ENCODE data around the gene RNF141. TPM values are rescaled to one million over a fixed set of nuclear protein-coding genes. Genes with fewer than 3 reads are reported as not detected.

RNF141 gene
- total RNA-seq, 1 donor from 2014 or later, result 12.4 TPM

- H3K4me3 Mint-ChIP-seq, result no peak overlapping the region
- no peak overlapping the region for H3K27ac Mint-ChIP-seq
- peaks cover 17% of the 10 kb centered on the region for H3K36me3 Mint-ChIP-seq (ENCODE audit: low read depth)
- no peaks in the 10 kb centered on the region for H3K9me3 Mint-ChIP-seq
- DNase-seq (ENCODE audit: low spot score), result no peak
- H3K4me1 Mint-ChIP-seq (ENCODE audit: low read depth), result peaks cover 5% of the 10 kb centered on the region
- intact Hi-C loops (cut with micrococcal nuclease), result loop anchor here (5.0 kb wide), 1 partner anchor 226 kb away; no protein-coding TSS in a partner anchor
- H3K27me3 Mint-ChIP-seq (ENCODE audit: insufficient read depth), result no peaks in the 10 kb centered on the region
These were observed 29.8 kb downstream of the RNF141 start for GRCh38 chr11:10511181-10511621.

GRCh38 chr11:10506008-10506370 is 35.0 kb downstream of the RNF141 start:
- no peaks in the 10 kb centered on the region for H3K9me3 Mint-ChIP-seq
- DNase-seq (ENCODE audit: low spot score), result no peak
- H3K27ac Mint-ChIP-seq, result no peak overlapping the region
- H3K4me3 Mint-ChIP-seq, result no peak overlapping the region
- H3K27me3 Mint-ChIP-seq (ENCODE audit: insufficient read depth), result no peaks in the 10 kb centered on the region
- intact Hi-C loops (cut with micrococcal nuclease), result no loop called here
- no peaks in the 10 kb centered on the region for H3K4me1 Mint-ChIP-seq (ENCODE audit: low read depth)
- peaks cover 36% of the 10 kb centered on the region for H3K36me3 Mint-ChIP-seq (ENCODE audit: low read depth)

- Mint-ChIP-seq H3K4me1 (ENCODE audit: low read depth) (peaks cover under 1% of the 10 kb centered on the region), H3K4me3 (no peak overlapping the region), H3K36me3 (ENCODE audit: low read depth) (peaks cover 33% of the 10 kb centered on the region), H3K27ac (no peak overlapping the region), H3K9me3 (no peaks in the 10 kb centered on the region), H3K27me3 (ENCODE audit: insufficient read depth) (no peaks in the 10 kb centered on the region)
- DNase-seq (ENCODE audit: low spot score), result no peak
- intact Hi-C loops (cut with micrococcal nuclease), result no loop called here
These were observed 35.5 kb downstream of the RNF141 start for GRCh38 chr11:10505278-10506007.

- peaks cover 39% of the 10 kb centered on the region for H3K36me3 Mint-ChIP-seq (ENCODE audit: low read depth)
- intact Hi-C loops (cut with micrococcal nuclease), result no loop called here
- no peaks in the 10 kb centered on the region for H3K9me3 Mint-ChIP-seq
- no peak for DNase-seq (ENCODE audit: low spot score)
- H3K4me1 Mint-ChIP-seq (ENCODE audit: low read depth), result peaks cover 5% of the 10 kb centered on the region
- no peaks in the 10 kb centered on the region for H3K27me3 Mint-ChIP-seq (ENCODE audit: insufficient read depth)
- H3K4me3 Mint-ChIP-seq, result no peak overlapping the region
- H3K27ac Mint-ChIP-seq, result no peak overlapping the region
These were observed 36.5 kb downstream of the RNF141 start for GRCh38 chr11:10504490-10504889.

GRCh38 chr11:10503777-10504480 is 37.1 kb downstream of the RNF141 start:
- no peak overlapping the region for H3K27ac Mint-ChIP-seq
- no peak overlapping the region for H3K4me3 Mint-ChIP-seq
- peaks cover 39% of the 10 kb centered on the region for H3K36me3 Mint-ChIP-seq (ENCODE audit: low read depth)
- H3K9me3 Mint-ChIP-seq, result no peaks in the 10 kb centered on the region
- peaks cover 5% of the 10 kb centered on the region for H3K4me1 Mint-ChIP-seq (ENCODE audit: low read depth)
- H3K27me3 Mint-ChIP-seq (ENCODE audit: insufficient read depth), result no peaks in the 10 kb centered on the region
- DNase-seq (ENCODE audit: low spot score), result no peak
- intact Hi-C loops (cut with micrococcal nuclease), result no loop called here

GRCh38 chr11:10503221-10503620 is 37.8 kb downstream of the RNF141 start:
- Mint-ChIP-seq H3K27ac (no peak overlapping the region), H3K4me3 (no peak overlapping the region), H3K4me1 (ENCODE audit: low read depth) (peaks cover 5% of the 10 kb centered on the region), H3K27me3 (ENCODE audit: insufficient read depth) (no peaks in the 10 kb centered on the region), H3K9me3 (no peaks in the 10 kb centered on the region), H3K36me3 (ENCODE audit: low read depth) (peaks cover 39% of the 10 kb centered on the region)
- intact Hi-C loops (cut with micrococcal nuclease), result no loop called here
- DNase-seq (ENCODE audit: low spot score), result no peak

GRCh38 chr11:10502770-10503169 is 38.2 kb downstream of the RNF141 start:
- Mint-ChIP-seq H3K27me3 (ENCODE audit: insufficient read depth) (no peaks in the 10 kb centered on the region), H3K4me1 (ENCODE audit: low read depth) (peaks cover 5% of the 10 kb centered on the region), H3K27ac (no peak overlapping the region), H3K36me3 (ENCODE audit: low read depth) (peaks cover 43% of the 10 kb centered on the region), H3K9me3 (no peaks in the 10 kb centered on the region), H3K4me3 (no peak overlapping the region)
- DNase-seq (ENCODE audit: low spot score), result no peak
- intact Hi-C loops (cut with micrococcal nuclease), result no loop called here

DNA sequence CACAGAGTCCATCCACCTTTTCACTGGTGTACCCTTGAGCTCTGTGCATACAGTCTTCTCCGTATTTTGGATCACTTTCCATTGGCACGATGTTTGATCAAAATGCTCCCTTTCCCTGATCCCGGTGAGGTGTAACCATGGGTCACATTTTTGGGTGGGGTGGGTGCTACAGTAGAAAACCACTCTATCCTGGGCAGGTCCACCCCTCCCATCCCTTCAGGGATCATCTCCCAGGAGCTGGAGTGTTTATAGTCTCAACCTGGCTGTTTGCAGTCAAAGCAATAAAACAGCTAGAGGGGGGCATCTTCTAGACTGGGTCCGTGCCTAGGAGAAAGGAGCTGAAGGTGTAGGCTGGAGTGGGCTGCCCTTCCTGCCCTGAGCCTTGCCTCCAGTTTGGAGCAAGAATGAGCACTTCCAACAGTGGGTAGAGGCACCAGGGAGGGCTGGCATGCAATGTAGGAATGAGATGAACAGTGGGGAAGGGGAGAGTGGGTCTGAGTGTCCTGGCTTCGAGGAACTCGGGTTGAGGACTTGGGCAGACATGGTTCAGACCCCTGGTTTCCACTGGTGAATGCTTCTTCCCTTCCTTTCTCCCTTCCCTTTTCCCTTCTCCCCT is 38.8 kb downstream of the RNF141 start:
- Mint-ChIP-seq H3K27me3 (ENCODE audit: insufficient read depth) (no peaks in the 10 kb centered on the region), H3K4me1 (ENCODE audit: low read depth) (peaks cover 5% of the 10 kb centered on the region), H3K36me3 (ENCODE audit: low read depth) (peaks cover 43% of the 10 kb centered on the region), H3K9me3 (no peaks in the 10 kb centered on the region), H3K27ac (no peak overlapping the region), H3K4me3 (no peak overlapping the region)
- DNase-seq (ENCODE audit: low spot score), result no peak
- intact Hi-C loops (cut with micrococcal nuclease), result no loop called here

GRCh38 chr11:10500757-10501684 is 40.0 kb downstream of the RNF141 start:
- Mint-ChIP-seq H3K9me3 (no peaks in the 10 kb centered on the region), H3K27ac (no peak overlapping the region), H3K36me3 (ENCODE audit: low read depth) (peaks cover 45% of the 10 kb centered on the region)

DNA sequence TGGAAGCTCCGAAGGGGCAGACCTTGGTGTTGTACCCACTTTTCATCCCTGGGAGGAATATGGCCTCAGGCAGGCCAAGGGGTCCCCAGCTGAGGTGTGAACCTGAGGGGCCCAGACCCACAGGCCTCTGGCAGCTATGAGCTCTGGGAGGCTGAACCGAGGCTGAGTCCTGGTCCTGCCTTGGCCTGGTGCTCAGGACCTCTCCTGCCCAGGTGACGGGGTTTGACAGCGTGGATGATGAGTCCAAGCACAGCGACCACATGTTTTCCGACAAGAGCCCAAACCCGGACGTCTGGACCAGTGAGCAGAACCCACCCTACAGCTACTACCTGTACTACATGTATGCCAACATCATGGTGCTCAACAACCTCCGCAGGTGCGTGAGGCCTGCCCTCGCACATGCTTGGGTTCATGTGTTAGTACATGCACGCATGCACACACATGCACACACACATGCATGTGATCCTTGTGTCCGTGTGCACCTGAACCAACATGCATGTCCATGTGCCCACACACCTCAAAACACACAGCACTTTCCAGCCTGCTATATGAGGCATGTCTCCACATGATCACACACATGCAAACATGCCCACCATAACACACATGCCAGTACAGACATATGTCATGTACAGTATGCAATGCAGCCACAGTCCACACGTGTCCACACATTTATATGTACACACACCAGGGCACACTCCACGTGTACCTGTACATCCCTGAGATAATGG is 40.9 kb downstream of the RNF141 start:
- Mint-ChIP-seq H3K27me3 (ENCODE audit: insufficient read depth) (no peaks in the 10 kb centered on the region), H3K27ac (no peak overlapping the region), H3K4me1 (ENCODE audit: low read depth) (peaks cover 5% of the 10 kb centered on the region), H3K9me3 (no peaks in the 10 kb centered on the region), H3K4me3 (no peak overlapping the region), H3K36me3 (ENCODE audit: low read depth) (peaks cover 37% of the 10 kb centered on the region)
- intact Hi-C loops (cut with micrococcal nuclease), result no loop called here
- DNase-seq (ENCODE audit: low spot score), result no peak

More at GRCh38 chr11:10500757-10501684, 40.0 kb downstream of the RNF141 start:
- intact Hi-C loops (cut with micrococcal nuclease), result no loop called here
- peaks cover 5% of the 10 kb centered on the region for H3K4me1 Mint-ChIP-seq (ENCODE audit: low read depth)
- H3K27me3 Mint-ChIP-seq (ENCODE audit: insufficient read depth), result no peaks in the 10 kb centered on the region
- DNase-seq (ENCODE audit: low spot score), result no peak
- H3K4me3 Mint-ChIP-seq, result no peak overlapping the region

GRCh38 chr11:10499452-10499851 is 41.5 kb downstream of the RNF141 start:
- Mint-ChIP-seq H3K27ac (no peak overlapping the region), H3K27me3 (ENCODE audit: insufficient read depth) (no peaks in the 10 kb centered on the region), H3K4me3 (no peak overlapping the region), H3K9me3 (no peaks in the 10 kb centered on the region), H3K4me1 (ENCODE audit: low read depth) (peaks cover 5% of the 10 kb centered on the region), H3K36me3 (ENCODE audit: low read depth) (peaks cover 34% of the 10 kb centered on the region)
- intact Hi-C loops (cut with micrococcal nuclease), result no loop called here
- DNase-seq (ENCODE audit: low spot score), result no peak
